Lung (tissue), 12 donors: ENCODE measurements around the gene PPP2R5A. TPM values are rescaled to one million over a fixed set of nuclear protein-coding genes. Genes with fewer than 3 reads are reported as not detected.

Source experiments
- ATAC-seq: fragments of 200-7000 bp; cut with Tn5 transposase; one replicate; pipeline ENCODE4 v1.9.1; 2020; ENCODE audit warnings: moderate number of reproducible peaks; ENCODE audit not compliant: insufficient read depth, low FRiP score
- DNase-seq, 3 donors: peaks; one replicate each; pipeline ENCODE4 v3.0.0-alpha.2; 2013 to 2017
- H3K27ac ChIP-seq, 2 donors: one replicate each; pipeline ENCODE4 v1.5.1; 2013; ENCODE audit warnings: mild to moderate bottlenecking in 2 of 2, moderate library complexity in 2 of 2, control low read depth in 1 of 2, inconsistent platforms in 1 of 2, low read depth in 1 of 2, low read length in 1 of 2
- H3K27me3 ChIP-seq, 3 donors: one replicate each; pipeline ENCODE4 v1.5.1; 2013; ENCODE audit warnings: low read length in 2 of 3; ENCODE audit not compliant: control insufficient read depth in 3 of 3, insufficient read depth in 3 of 3
- H3K36me3 ChIP-seq, 4 donors: one replicate each; pipeline ENCODE4 v1.5.1; 2013; ENCODE audit warnings: low read length in 4 of 4, mild to moderate bottlenecking in 1 of 4, moderate library complexity in 1 of 4; ENCODE audit not compliant: control insufficient read depth in 4 of 4, insufficient read depth in 4 of 4
- H3K4me1 ChIP-seq, 5 donors: one replicate each; pipeline ENCODE4 v1.5.1; 2013; ENCODE audit warnings: low read length in 5 of 5, mild to moderate bottlenecking in 2 of 5, moderate library complexity in 1 of 5; ENCODE audit not compliant: control insufficient read depth in 5 of 5, insufficient read depth in 5 of 5
- H3K4me3 ChIP-seq: one replicate; pipeline ENCODE4 v1.5.1; 2013; ENCODE audit warnings: mild to moderate bottlenecking, control low read depth, moderate library complexity
- H3K9ac ChIP-seq, 2 donors: one replicate each; pipeline ENCODE4 v1.5.1; 2013; ENCODE audit warnings: low read length in 2 of 2, control low read depth in 1 of 2; ENCODE audit not compliant: insufficient read depth in 1 of 2
- H3K9me3 ChIP-seq, 4 donors: one replicate each; pipeline ENCODE4 v1.5.1; 2013; ENCODE audit warnings: low read length in 3 of 4, mild to moderate bottlenecking in 1 of 4, moderate library complexity in 1 of 4; ENCODE audit not compliant: control insufficient read depth in 4 of 4, insufficient read depth in 3 of 4
- CTCF ChIP-seq: IDR thresholded peaks from 2 replicates; pipeline ENCODE4 v1.5.1; 2012; ENCODE audit warnings: mild to moderate bottlenecking; ENCODE audit errors: control extremely low read depth, extremely low read depth
- WGBS, 2 donors: extraction: QIAGEN DNeasy Blood & Tissue Kit; methylation state at CpG; one replicate each; pipeline ENCODE4 v1.1.7; 2013; 5-methylcytosine and 5-hydroxymethylcytosine counted together
- polyA plus RNA-seq, 2 donors: library from polyadenylated mRNA; stranded (reverse); fragments of 200-250 nt; gene quantifications; one replicate each; pipeline ENCODE4 v1.2.1, GENCODE V29; 2013
- total RNA-seq, 2 donors: library from RNA; depleted of rRNA in 1 of 2; stranded (reverse); fragments of >200 nt in 1 of 2; gene quantifications; one replicate each; pipeline ENCODE4 v1.2.1, GENCODE V29; 2014 to 2021
- donor health status: control.
- donor health status: control.
- donor health status: Bipolar disorder and iron deficiency.
- donor health status: healthy.
- donor health status: DM: yes; HTN: yes; CAD: no.

Gene PPP2R5A
- total and polyA plus RNA-seq, 4 donors, result 31.3 to 143 (median 54.3) TPM

GRCh38 chr1:212323066-212323465 lies 37.9 kb downstream of the PPP2R5A start:
- Histone ChIP-seq H3K4me1 (peaks cover 0 to 4% (median 0%) of the 10 kb centered on the region in 5 donors), H3K9me3 (no peaks in the 10 kb centered on the region), H3K27ac (no peak overlapping the region), H3K9ac (no peak overlapping the region), H3K36me3 (no peaks in the 10 kb centered on the region), H3K4me3 (no peak overlapping the region), H3K27me3 (no peaks in the 10 kb centered on the region)
- TF ChIP-seq CTCF, result no peak
- ATAC-seq, result no peak
- 42 to 48% methylated on average over 3 of the region's 3 CpGs for WGBS, 2 donors
- DNase-seq, result no peak

GRCh38 chr1:212326541-212326940 lies 41.3 kb downstream of the PPP2R5A start:
- DNase-seq (no peak), ATAC-seq (no peak)
- Histone ChIP-seq H3K27ac (no peak overlapping the region), H3K36me3 (peaks cover 0 to 6% (median 2%) of the 10 kb centered on the region in 4 donors), H3K9me3 (no peaks in the 10 kb centered on the region), H3K4me1 (peaks cover 0 to 8% (median 0%) of the 10 kb centered on the region in 5 donors), H3K4me3 (no peak overlapping the region), H3K27me3 (no peaks in the 10 kb centered on the region), H3K9ac (no peak overlapping the region)
- TF ChIP-seq CTCF, result no peak
- 65 to 88% methylated on average over 3 of the region's 3 CpGs for WGBS, 2 donors

- Histone ChIP-seq H3K36me3 (peaks cover 0 to 6% (median 4%) of the 10 kb centered on the region in 4 donors), H3K9me3 (no peaks in the 10 kb centered on the region), H3K27ac (no peak overlapping the region), H3K9ac (no peak overlapping the region), H3K4me3 (no peak overlapping the region), H3K27me3 (no peaks in the 10 kb centered on the region), H3K4me1 (peaks cover 0 to 8% (median 0%) of the 10 kb centered on the region in 5 donors)
- ATAC-seq (no peak), DNase-seq (peak in 1 of 3 donors; percentile 19)
- 72 to 81% methylated on average over 4 of the region's 4 CpGs for WGBS, 2 donors
- no peak for TF ChIP-seq CTCF
Observed at GRCh38 chr1:212328248-212328647, 43.0 kb downstream of the PPP2R5A start.

- no peak for DNase-seq
- ATAC-seq, result no peak
- no peak for TF ChIP-seq CTCF
- no peaks in the 10 kb centered on the region for H3K9me3 ChIP-seq
- peaks cover 0 to 8% (median 0%) of the 10 kb centered on the region in 5 donors for H3K4me1 ChIP-seq
- H3K27ac ChIP-seq, result no peak overlapping the region
- peaks cover 2 to 9% (median 6%) of the 10 kb centered on the region in 4 donors for H3K36me3 ChIP-seq
- H3K4me3 ChIP-seq, result no peak overlapping the region
- WGBS, 2 donors, result 87 to 92% methylated on average over 2 of the region's 2 CpGs
- H3K9ac ChIP-seq, result no peak overlapping the region
- no peaks in the 10 kb centered on the region for H3K27me3 ChIP-seq
Observed at GRCh38 chr1:212329105-212329504, 43.9 kb downstream of the PPP2R5A start.
